M059J (cell line): ENCODE measurements around the gene RBM4B. TPM values are rescaled to one million over a fixed set of nuclear protein-coding genes. Genes with fewer than 3 reads are reported as not detected.

Source experiments
- DNase-seq: peaks from one replicate; pipeline ENCODE4 v3.0.0-alpha.2; 2012; ENCODE audit warnings: low read depth
- total RNA-seq: library from RNA; depleted of rRNA; stranded (reverse); fragments of >200 nt; shearing (Covaris generic); gene quantifications from 2 replicates; pipeline ENCODE4 v1.2.3, GENCODE V29; 2014

Gene RBM4B
- total RNA-seq, 1 experiment from 2014 or later = 27.3 TPM

DNA sequence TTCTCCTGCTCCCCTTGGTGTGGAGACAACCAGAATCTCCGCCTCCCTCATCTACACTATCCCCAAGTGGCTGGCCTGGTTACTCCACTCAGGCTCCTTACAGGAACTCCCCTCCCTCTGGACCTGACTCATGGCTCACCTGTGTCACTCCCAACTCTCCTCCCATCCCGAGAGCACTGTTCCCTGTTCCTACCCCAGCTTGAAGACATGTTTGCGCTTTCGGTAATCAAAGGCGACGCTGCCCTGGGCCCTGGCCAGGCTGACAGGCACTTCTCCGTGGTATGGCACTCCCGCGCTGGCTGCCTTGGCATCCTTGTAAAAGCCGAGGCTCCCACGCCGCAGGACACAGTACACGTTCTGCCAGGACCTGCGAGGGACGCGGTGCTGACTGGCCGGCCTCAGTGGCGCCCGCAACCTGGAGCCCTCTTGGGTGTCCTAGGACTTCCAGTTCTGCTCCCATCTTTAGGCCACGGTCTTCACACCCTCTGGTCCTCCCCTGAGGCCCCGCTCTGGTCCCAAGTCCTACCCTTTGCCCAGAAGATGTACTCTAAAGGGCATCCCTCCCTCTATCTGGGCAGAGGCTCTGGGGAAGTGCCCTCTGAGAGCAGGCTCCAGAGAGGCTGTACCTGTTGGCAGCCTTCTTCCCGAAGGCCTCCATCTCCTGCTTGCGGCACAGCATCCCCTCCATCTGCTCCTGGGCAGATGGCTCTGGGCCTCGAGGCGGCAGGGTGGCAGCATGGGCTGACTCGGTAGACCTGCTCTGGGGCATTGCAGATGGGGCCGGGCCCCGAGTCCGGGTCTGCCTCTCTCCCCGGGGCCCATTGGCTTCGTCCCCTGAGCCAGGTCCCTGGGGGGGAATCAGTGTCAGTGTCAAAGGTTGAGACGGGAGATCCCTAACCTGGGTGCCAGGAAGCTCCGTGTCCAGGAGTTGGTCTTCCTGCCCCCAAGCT, 9.4 kb upstream of the RBM4B start:
- no peak for DNase-seq

DNA sequence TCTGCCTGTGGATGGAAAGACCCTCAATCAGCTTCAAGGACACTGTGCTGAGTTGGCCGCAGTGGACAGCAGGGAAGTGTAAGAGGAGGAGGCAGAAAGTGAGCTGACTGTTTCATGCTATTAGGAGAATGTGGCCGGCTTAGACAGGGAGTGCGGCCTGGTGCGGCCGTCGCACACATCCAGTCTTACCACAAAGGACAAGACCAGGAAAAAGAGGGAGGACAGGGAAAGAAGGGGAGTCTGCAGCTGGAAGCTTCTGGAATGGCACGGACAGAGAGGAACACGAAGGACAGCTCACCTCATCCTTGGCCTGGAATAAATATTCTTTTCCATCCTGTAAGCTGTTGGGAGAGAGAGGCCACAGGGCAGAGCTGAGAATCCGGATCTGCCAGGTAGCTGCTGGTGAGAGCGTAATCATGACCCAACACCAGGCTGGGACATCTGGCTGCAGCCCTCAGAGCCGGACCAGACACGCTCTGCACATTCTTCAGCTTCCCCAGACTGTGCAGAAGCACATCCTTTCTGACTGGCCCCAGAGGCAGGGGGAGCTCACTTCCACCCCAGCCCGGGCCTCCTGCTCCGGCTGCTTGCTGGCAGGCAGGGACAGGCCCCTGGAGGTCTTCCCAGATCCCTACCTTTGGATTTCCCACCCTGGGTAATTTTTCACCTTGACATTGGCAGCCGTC, 8.6 kb upstream of the RBM4B start:
- no peak for DNase-seq

DNA sequence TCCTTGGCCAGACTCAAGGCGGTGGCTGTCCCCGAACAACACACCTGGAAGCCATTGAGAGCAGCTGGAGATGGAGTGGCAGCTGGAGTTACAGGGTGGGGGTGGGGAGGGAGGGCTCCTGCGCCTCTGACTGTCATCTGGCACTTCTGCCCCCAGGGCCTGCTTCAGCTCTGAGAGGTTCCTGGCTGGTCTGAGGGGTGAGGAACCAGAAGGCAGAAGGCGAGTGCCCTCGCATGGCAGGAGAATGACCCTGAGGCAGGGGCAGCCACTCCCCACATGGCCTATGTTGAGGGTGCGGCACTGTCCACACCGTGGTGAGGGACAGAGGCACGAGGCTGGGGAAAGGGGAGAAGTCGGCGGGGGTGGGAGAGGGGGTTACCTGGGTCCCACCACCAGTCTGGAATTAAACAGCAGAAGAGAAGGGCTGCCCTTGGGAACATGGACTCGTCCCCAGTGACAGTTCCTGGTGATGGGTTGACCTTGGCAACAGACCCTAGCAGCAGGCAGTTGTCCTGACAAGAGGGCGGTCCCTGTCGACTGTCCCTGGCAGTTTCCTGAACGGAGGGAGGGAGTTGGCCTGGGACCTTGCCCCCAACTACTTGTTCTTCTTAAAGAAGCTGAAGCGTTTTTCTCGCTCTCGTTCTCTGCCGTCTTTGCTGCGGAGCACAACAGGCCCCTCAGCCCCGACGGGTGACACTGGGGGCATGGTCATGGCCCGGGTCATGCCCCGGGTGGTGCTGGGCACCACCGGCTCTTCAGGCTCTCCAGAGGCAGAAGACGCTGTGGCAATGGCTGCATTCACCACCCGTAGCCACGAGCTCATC, 7.8 kb upstream of the RBM4B start:
- DNase-seq = no peak

DNA sequence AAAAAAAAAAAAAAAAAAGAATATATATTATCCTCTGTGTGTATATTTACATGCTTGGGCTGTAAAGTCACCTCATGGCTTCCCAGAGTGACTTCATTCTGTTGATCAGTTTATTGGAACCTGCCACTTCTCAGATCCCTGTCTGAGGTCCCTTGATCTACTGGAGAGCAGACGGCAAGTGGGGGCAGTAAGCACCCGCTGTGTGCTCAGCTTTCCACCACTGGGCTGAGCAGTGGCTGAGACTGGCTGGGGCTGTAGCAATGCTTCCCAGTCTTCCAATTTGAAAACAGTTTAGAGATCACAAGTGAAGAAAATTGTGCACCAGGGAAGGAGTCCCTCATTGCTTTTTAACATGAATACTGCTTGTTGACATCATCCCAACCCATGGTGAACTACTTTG, 6.9 kb upstream of the RBM4B start:
- no peak for DNase-seq

DNA sequence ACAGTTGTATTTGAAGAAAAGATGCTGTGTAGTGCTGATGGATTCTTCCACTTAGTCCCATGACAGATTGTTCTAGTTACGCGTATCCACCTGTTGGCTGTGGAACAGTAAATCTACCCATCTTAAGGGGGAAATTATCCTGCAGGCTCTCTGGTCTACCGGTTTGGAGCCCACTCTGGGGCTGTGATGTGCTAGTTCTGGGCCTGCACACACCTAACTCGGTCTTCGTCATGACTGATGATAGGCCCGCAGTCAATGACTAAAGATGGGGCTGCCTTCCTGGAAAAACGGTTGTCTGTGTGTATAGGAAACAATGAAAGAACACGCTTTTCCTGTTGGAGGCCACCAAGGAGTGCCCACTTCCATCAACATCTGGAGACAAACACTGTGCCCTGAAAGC, 6.2 kb upstream of the RBM4B start:
- no peak for DNase-seq

DNA sequence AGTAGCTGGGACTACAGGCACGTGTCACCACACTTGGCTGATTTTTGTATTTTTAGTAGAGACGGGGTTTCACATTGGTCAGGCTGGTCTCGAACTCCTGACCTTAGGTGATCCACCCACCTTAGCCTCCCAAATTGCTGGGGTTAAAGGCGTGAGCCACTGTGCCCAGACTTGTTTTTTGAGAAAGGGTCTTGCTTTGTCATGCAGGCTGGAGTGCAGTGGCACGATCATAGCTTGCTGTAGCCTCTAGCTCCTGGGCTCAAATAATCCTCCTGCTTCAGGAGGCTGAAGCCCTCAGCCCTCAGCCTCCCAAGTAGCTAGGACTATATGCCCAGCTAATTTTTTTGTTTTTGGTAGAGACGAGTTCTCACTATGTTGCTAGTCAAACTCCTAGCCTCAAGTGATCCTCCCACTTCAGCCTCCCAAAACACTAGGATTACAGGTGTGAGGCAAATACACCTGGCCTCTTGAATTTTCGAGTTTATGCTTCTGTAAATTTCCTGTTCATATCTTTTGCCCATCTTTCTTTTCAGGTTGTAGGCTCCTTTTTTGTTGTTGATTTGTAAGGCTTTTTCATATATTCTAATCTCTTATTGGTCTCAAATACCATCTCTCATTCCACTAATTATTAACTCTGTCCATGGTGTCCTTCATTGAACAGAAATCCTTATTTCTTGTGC, 3.4 kb upstream of the RBM4B start:
- DNase-seq = no peak

DNA sequence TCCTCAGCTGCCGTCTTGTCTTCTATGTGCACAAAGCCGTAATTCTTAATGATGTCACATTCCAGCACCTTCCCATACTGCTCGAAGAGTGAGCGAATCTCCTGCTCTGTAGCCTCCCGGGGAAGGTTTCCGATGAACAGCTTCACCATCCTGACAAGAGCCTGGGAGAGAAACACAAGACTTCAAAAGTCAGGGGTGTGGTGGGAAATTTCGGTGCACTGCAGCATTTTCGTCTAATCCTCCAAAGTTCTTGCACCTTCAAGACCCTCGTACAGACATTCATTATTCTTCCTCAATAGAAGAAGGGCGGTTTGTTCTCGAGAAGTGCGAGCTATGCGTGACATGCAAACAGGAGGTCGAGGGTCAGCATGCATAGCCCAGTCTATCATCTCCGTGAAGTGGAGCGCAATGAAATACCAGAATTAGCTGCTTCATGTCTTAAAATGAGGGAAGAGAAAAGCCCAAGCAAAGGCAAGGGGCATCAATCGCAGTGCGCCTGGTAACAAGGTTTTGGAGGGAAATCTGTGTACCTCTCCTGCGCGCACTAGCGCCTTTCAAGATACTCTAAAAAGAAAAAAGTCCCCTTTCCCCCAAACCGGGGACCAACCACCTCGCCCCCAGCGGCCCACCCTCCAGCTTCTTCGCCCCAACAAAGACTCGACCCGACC, 622 bp downstream of the RBM4B start:
- DNase-seq = no peak

DNA sequence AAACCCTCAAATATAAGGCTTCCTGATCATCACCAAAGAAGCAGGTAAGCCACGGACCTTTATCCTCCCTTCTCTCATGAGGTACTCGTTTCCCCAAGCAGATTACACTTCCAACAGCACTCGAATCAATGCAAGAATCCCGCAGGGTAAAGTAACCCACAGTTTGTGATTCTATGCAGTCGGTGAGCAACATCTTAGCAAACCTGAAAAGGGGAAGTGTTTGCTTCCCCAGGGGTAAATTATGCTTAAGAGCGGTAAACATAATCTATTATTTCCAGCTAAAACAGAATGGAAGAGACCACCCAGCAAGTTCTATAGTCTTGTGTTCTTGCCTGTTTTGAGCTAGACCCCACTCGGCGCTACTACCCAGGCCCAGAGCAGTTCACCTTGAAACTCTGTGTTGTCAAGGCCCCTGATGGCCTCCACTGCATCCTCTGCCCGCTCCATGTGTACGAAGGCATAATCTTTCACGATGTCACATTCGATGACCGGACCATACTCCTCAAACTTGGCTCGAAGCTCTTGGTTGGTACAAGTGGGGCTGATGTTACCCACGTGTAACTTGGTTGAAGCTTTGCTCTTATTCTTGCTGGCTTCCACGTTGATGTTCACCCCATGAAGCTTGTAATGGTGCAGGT, 1.3 kb downstream of the RBM4B start:
- DNase-seq = no peak

DNA sequence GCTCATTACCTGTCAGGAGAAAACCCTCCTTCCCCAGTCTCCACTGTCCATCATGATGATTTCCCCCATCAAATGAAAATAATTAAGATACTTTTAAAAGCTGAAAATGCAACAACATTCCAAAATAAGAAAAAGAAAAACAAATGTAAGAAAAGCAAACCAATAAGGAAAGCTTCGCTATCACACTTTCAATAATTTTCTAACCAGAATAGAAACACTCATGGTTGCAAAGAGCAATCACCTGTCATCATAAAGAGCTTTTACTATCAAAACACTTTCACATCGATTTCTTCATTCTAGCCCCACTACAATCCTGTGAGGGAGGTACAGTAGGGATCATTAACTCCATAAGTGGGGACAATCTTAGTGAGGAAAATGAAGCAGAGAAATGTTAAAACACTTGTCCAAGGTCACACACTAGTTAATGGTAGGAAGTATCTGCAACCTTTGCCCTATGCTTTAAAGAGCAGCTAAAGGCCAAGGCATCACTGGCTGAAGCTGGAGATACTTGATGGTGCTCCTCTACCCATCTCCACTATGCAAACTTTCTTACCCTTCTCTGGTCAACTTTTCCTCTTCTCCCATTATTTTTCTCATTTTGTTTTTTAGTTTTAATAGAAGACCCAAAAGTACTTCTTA, 2.6 kb downstream of the RBM4B start:
- no peak for DNase-seq

DNA sequence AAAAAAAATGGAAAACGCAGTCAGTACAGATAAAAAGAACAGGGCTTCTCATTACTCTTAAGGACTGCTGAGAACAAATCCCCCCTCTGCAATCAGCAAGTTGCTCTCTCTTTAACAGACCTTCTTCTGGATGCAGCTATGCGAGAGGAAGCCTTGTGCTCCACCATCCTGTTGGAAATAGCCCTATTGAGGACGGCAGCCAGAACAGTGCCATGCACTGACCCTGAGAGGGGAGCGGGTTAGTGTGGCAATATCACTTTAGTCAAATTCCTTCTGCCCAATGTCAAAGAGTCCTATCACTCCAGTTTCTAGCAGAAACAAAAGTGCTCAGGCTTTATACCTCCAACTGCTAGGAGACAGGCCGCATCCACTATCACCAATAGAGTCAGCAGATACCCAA, 6.9 kb downstream of the RBM4B start:
- no peak for DNase-seq

DNA sequence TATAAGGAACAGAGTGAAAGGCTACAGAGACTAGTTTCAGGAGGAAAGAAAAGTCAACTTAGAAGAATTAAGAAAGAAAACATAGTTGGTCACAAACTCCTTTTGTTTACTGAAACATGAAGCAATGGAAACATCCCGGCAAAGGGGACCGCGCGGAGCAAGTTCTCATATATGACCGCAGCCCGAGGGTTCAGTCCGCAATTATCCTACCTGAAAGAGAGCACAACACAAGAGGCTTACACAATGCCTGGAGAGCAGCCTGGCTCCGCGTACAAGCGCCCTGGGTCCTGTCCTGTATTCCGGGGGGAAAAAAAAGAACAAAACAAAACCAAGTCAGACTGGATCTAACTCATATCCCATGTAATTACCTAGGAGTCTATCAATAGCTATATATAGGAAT, 12.3 kb downstream of the RBM4B start:
- DNase-seq = no peak

DNA sequence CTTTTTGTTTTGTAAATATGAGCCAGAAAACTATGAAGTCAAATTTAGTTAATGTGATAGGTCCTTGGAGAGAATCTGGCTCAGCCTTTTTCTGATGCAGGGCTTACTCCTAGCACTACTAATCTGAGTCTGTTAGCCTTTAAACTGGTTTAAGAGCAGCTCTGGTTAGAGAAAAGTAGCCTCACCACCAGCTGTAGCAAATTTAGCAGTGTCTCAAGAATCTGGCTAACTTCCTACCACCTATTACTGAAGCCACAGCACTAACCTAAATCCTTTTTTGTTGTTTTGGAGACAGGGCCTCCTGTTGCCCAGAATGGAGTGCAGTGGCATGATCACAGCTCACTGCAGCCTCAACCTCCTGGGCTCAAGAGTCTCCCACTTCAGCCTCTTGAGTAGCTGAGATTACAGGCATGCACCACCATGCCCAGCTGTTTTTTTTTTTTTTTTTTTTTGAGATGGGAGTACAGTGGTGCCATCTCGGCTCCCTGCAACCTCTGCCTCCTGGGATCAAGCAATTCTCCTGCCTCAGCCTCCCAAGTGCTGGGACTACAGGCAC, 13.9 kb downstream of the RBM4B start:
- DNase-seq = no peak

DNA sequence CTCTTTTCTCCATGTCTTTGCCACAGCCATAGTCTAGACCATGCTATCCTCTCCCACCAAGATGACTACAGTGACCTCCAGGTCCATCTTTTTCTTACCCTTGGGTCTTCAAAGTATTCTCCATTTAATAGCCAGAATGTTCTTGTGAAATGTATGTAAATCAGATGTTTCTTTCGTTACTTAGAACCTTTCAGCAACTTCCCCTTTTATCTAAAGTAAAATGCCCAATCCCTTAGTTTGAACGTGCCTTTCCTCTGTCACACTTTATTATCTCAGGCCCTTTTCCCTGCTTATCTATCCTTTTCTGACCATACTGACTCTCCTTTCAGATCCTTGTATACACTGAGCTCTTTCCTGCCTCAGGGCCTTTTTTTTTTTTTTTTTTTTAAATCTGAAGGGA, 17.9 kb downstream of the RBM4B start:
- DNase-seq = no peak

DNA sequence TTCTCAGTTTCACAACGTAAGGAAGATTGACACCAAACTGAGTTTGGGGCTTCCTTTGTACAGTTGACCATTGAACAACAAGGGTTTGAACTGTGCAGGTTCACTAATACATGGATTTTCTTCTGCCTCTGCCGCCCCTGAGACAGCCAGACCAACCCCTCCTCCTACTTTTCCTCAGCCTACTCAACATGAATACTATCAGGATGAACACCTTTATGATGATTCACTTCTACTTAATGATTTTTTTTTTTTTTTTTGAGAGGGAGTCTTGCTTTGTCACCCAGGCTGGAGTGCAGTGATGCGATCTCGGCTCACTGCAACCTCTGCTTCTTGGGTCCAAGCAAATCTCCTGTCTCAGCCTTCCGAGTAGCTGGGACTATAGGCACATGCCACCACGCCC, 24.6 kb downstream of the RBM4B start:
- peak; percentile 22 for DNase-seq

DNA sequence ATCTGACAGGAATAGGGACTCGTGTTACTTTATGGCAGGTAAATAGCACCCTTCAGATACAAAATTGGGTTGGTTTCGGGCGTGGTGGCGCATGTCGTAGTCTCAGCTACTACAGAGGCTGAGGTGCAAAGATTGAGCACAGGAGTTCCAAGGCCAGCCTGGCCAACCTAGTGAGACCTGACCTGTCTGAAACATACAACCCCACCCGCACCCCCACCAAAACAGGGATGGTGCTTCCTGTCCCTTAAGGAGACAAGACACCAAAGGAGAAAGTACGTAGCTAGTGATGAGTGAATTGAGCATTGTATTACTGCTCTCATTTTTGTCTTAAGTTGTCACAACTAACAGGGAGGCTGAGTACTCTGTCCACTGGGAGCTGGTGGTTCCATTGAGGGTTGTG, 25.0 kb downstream of the RBM4B start:
- DNase-seq = no peak

DNA sequence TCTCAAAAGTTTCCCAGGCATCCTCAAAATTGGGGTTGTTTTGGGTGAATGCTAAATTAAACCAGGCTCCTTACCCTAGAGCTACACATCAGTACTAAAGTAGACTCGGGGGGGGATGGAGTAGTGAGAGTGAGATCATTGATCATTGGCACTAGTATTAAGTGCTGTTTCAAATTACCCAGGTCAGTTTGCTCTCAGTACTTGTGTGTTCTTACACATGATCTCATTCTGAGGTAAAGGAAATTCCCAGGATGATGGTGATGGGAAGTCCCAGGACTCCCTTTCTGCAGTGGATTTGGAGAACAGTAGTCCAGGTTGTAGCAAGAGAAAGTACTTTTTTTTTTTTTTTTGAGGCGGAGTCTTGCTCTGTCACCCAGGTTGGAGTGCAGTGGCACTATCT, 26.7 kb downstream of the RBM4B start:
- DNase-seq = peak; percentile 42

DNA sequence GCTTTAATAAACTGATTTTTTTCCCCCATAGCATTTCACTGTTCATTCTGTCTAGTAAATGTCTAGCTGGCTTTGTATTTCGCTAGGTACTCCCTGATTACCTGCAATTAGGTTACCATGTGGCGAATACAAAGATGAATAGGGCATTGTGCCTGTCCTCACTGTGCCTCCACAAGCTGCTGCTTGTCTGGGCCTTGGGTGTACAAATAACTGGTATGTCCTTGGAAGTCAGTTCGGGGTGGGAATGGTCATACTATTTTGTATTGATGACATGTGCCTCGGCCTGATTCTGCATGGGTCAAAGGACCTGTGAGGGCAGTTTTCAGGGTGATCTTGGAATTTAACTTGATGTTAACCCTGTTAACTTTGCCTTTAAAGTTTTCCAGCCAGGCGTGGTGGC, 27.8 kb downstream of the RBM4B start:
- no peak for DNase-seq

DNA sequence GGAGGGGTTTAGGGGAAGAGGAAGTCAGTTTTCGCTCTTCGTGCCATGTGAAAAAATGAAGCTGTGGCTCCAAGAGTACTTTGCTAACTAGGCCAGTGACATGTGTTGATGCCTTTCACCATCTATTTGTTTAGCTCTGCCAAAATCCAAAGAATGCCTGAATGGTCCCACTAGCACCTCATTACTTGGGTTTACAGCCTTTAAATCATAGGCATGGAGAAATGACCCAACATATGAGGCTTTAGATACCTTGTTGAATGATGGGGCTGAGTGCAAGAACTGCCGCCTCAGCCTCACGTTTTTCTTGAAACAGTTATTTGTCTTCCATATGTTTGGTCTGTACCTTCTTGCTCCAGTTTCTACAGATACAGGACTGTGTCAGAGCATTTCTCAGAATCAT, 30.9 kb downstream of the RBM4B start:
- DNase-seq = no peak

DNA sequence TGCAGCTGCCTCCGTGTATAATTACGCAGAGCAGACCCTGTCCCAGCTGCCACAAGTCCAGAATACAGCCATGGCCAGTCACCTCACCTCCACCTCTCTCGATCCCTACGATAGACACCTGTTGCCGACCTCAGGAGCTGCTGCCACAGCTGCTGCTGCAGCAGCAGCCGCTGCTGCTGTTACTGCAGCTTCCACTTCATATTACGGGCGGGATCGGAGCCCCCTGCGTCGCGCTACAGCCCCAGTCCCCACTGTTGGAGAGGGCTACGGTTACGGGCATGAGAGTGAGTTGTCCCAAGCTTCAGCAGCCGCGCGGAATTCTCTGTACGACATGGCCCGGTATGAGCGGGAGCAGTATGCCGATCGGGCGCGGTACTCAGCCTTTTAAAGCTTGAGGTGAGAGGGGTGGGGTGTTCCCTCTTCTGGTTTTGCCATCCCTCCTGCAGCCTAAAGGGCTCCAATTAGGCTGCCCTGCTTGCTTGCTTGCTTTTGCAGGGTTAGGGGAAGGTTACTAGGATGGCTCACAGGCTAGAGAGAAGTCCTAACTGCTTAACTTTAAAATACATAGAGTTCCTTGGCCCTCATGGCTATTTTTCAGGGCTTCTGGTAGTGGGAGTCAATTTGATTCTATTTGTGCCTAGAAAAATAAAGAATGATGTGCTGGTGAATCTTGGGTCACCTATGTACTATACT, 33.8 kb downstream of the RBM4B start:
- no peak for DNase-seq
